ENCODE results near the gene SCIN. TPM values are rescaled to one million over a fixed set of nuclear protein-coding genes. Genes with fewer than 3 reads are reported as not detected.
A peak's percentile ranks its signal among the peaks of the same experiment; 100 is the strongest.

Gene SCIN
- total and polyA plus RNA-seq, 2 of the 8 experiments (the other 6 are each of a cell fraction or from before 2014, with no cell fraction given): 0.47 to 1.9 TPM

DNA sequence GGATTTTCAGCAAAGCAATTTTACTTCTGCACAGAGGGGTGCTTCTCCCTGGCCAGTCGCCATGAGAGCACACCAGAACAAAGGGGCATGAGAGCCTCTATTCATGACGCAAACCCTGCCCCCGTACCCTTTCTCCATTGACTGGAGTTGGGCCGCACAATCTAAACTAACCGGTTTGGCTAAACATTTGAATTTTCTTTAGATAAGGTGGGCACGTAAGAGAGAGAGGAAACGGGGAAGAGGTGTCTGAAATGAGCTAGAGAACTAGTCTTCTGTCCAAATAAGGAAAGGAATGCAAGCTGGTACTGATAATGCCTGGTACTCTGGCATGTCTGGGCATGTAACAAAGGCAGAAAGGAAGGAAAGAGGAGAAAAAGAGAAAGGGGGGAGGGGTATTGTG, 13.2 kb upstream of the SCIN start:
- Histone ChIP-seq H3K23me2 (ENCODE audit: low read depth, low read length) (no peaks in the 10 kb centered on the region), H2BK120ac (replicated peaks; ENCODE audit: low read depth, low read length) (no peak overlapping the region), H2BK15ac (ENCODE audit: low read length) (no peak overlapping the region), H2BK20ac (ENCODE audit: low read length) (no peak overlapping the region), H2AFZ (ENCODE audit: low read length) (0 out of 2 replicates have a peak overlapping the region, but pooled peaks have one; percentile 66), H3K9ac (replicated peaks in 1 of 4; ENCODE audit: extremely low read depth in 1 of 4, low read depth in 3 of 4, low read length in 3 of 4) (no peak overlapping the region; a peak in 1 of 7 replicates), H3K4ac (replicated peaks; ENCODE audit: insufficient read length, low read depth, low read length) (no peak overlapping the region), H3K27ac (ENCODE audit: low read depth, low read length) (peak overlapping the region; percentile 50; the same call in 1 of the 2 replicates), H3K27me3 (replicated peaks in 1 of 4; ENCODE audit: control insufficient read depth in 3 of 4, extremely low read depth in 1 of 4, insufficient read depth in 3 of 4, low read length in 3 of 4) (no peaks in the 10 kb centered on the region), H3K79me2 (ENCODE audit: control insufficient read depth in 1 of 2, insufficient read depth in 2 of 2, low read length in 2 of 2) (no peaks in the 10 kb centered on the region), H3K4me1 (replicated peaks in 1 of 4; ENCODE audit: control insufficient read depth in 3 of 4, insufficient read depth in 4 of 4, low read length in 3 of 4) (no peaks in the 10 kb centered on the region; a peak in 2 of 7 replicates), H3K18ac (ENCODE audit: extremely low read depth, low read length) (no peak overlapping the region; the same call in 1 of the 2 replicates), H3K56ac (replicated peaks; ENCODE audit: insufficient read length, low read depth, low read length) (no peak overlapping the region), H4K5ac (ENCODE audit: insufficient read length, low read depth, low read length) (no peak overlapping the region), H3K23ac (ENCODE audit: insufficient read length) (no peak overlapping the region), H4K20me1 (replicated peaks in 1 of 2; ENCODE audit: control insufficient read depth in 1 of 2, insufficient read depth in 2 of 2, low read length in 2 of 2) (no peaks in the 10 kb centered on the region), H3K4me3 (ENCODE audit: extremely low read depth in 1 of 4, insufficient read depth in 2 of 4, low read depth in 3 of 4, low read length in 4 of 4) (no peak overlapping the region; a peak in 1 of 8 replicates), H3K9me3 (ENCODE audit: insufficient read depth in 2 of 2, low read depth in 1 of 2, low read length in 1 of 2) (peaks cover 0 to 9% of the 10 kb centered on the region in 2 experiments; a peak in 1 of 4 replicates), H2AK5ac (ENCODE audit: low read depth, low read length) (no peak overlapping the region), H3K36me3 (ENCODE audit: control insufficient read depth in 2 of 4, insufficient read depth in 4 of 4, low read length in 3 of 4) (no peaks in the 10 kb centered on the region), H3K79me1 (ENCODE audit: low read depth, low read length) (no peaks in the 10 kb centered on the region), H3K14ac (ENCODE audit: insufficient read length) (no peak overlapping the region), H2BK12ac (ENCODE audit: low read depth, low read length) (0 out of 2 replicates have a peak overlapping the region, but pooled peaks have one; percentile 18), H4K91ac (replicated peaks; ENCODE audit: insufficient read length, low read length) (no peak overlapping the region), H2BK5ac (ENCODE audit: low read depth, low read length) (peak overlapping the region; percentile 81; the same call in 1 of the 2 replicates), H3K4me2 (ENCODE audit: insufficient read depth in 1 of 2, low read depth in 2 of 2, low read length in 2 of 2) (peak overlapping the region in 1 of 2 experiments; percentile 8; a peak in 1 of 4 replicates), H4K8ac (ENCODE audit: extremely low read depth, insufficient read depth, low read length) (no peak overlapping the region)
- 66% methylated on average over 6 of the region's 7 CpGs; no CpG with 5 or more reads in 1 of the 2 experiments for WGBS, 2 experiments (ENCODE audit: extremely low coverage in 1 of 2, insufficient coverage in 1 of 2, insufficient read length in 1 of 2, insufficient replicate concordance in 2 of 2, low coverage in 1 of 2, low lambda C conversion rate in 2 of 2, missing lambda C conversion rate in 1 of 2)
- DNase-seq (ENCODE audit: low read depth in 1 of 2, low spot score in 2 of 2): no peak
- POLR2A ChIA-PET (ENCODE audit: partially characterized antibody): interaction anchor here (0.6 to 1.9 kb wide), 6 partner anchors 8 to 130 kb away, joined by 3 to 9 read pairs (median 4); partner anchors contain the start of genes ARL4A and SCIN
- FAIRE-seq: no peak
- CTCF ChIA-PET (ENCODE audit: partially characterized antibody): interaction anchor here (0.7 to 2.0 kb wide), 9 partner anchors 10 to 129 kb away, joined by 3 to 5 read pairs (median 3); no protein-coding TSS in a partner anchor
- TF ChIP-seq, protein P1, sequence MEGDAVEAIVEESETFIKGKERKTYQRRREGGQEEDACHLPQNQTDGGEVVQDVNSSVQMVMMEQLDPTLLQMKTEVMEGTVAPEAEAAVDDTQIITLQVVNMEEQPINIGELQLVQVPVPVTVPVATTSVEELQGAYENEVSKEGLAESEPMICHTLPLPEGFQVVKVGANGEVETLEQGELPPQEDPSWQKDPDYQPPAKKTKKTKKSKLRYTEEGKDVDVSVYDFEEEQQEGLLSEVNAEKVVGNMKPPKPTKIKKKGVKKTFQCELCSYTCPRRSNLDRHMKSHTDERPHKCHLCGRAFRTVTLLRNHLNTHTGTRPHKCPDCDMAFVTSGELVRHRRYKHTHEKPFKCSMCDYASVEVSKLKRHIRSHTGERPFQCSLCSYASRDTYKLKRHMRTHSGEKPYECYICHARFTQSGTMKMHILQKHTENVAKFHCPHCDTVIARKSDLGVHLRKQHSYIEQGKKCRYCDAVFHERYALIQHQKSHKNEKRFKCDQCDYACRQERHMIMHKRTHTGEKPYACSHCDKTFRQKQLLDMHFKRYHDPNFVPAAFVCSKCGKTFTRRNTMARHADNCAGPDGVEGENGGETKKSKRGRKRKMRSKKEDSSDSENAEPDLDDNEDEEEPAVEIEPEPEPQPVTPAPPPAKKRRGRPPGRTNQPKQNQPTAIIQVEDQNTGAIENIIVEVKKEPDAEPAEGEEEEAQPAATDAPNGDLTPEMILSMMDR (IDR thresholded peaks at IDR 0.05; ENCODE audit: control extremely low read depth in 1 of 3, insufficient read depth in 1 of 3, low read depth in 1 of 3, low read length in 3 of 3): no peak
- TF ChIP-seq EP300 (IDR thresholded peaks at IDR 0.05; ENCODE audit: borderline replicate concordance in 1 of 2, low read depth in 2 of 2, low read length in 2 of 2): peak in 1 of 2 experiments; percentile 10; a peak in 1 of 3 replicates
- TF ChIP-seq TAF1 (IDR thresholded peaks at IDR 0.05; ENCODE audit: low read depth, low read length): no peak
- peak; percentile 92 for TF ChIP-seq SRF (IDR thresholded peaks at IDR 0.05; ENCODE audit: low read depth, low read length)
- peak; percentile 88 for TF ChIP-seq ASH2L (IDR thresholded peaks at IDR 0.05; ENCODE audit: low read length)
- no peak for TF ChIP-seq TEAD4 (IDR thresholded peaks at IDR 0.05; ENCODE audit: low read depth, low read length)
- TF ChIP-seq SP1 (IDR thresholded peaks at IDR 0.05; ENCODE audit: low read depth, low read length): peak; percentile 68
- TF ChIP-seq YY1 (IDR thresholded peaks at IDR 0.05; ENCODE audit: low read depth, low read length): peak; percentile 41; the same call in 1 of the 2 replicates
- TF ChIP-seq TAF7 (optimal IDR thresholded peaks at IDR 0.05; ENCODE audit: borderline replicate concordance, low read depth, low read length): no peak
- no peak for TF ChIP-seq BACH1 (IDR thresholded peaks at IDR 0.05; ENCODE audit: low read length)
- 0 out of 2 replicates have a peak, but pooled peaks have one; percentile 18 for TF ChIP-seq CHD2 (IDR thresholded peaks at IDR 0.05; ENCODE audit: low read length)
